Panc1 (cell line): ENCODE data around the gene GRIK3. TPM values are rescaled to one million over a fixed set of nuclear protein-coding genes. Genes with fewer than 3 reads are reported as not detected.

Experiments
- ATAC-seq: fragments of 200-7000 bp; cut with Tn5 transposase; 2 replicates; pipeline ENCODE4 v1.9.1; 2020; ENCODE audit warnings: mild to moderate bottlenecking, moderate library complexity
- BruUV-seq: library from RNA; stranded (reverse); fragments of 400-500 nt; replicated peaks from 2 replicates; lab custom pipeline; 2021; lab: Mats Ljungman, UMichigan
- CTCF ChIA-PET: fragments of 300-600 bp; sonication (Branson Sonifier 250); formaldehyde crosslinking; loops from one replicate; lab custom pipeline; 2022; ENCODE audit warnings: antibody characterized with exemption; lab: Charles Lee
- POLR2A ChIA-PET: fragments of 300-600 bp; sonication (Branson Sonifier 250); formaldehyde crosslinking; loops from one replicate; lab custom pipeline; 2022; ENCODE audit warnings: antibody characterized with exemption; lab: Charles Lee
- DNase-seq: peaks from one replicate; pipeline ENCODE4 v3.0.0-alpha.2; 2010; ENCODE audit warnings: low read depth, low spot score
- H3K27ac ChIP-seq: 2 replicates; pipeline ENCODE4 v1.5.1; 2011; ENCODE audit warnings: mild to moderate bottlenecking, low read length, inconsistent platforms
- H3K27me3 ChIP-seq: fragments of 200-500 bp; sonication (Bioruptor generic); 2 replicates; pipeline ENCODE4 v1.6.0; 2014; ENCODE audit warnings: low read length, inconsistent platforms; ENCODE audit not compliant: control insufficient read depth, insufficient read depth
- H3K36me3 ChIP-seq: fragments of 200-500 bp; sonication (Bioruptor generic); 2 replicates; pipeline ENCODE4 v1.5.1; 2014; ENCODE audit warnings: inconsistent platforms, mild to moderate bottlenecking, low read length, moderate library complexity; ENCODE audit not compliant: control insufficient read depth, insufficient read depth
- H3K4me1 ChIP-seq: 2 replicates; pipeline ENCODE4 v1.5.1; 2011; ENCODE audit warnings: inconsistent platforms, mild to moderate bottlenecking, low read length, moderate library complexity; ENCODE audit not compliant: control insufficient read depth, insufficient read depth
- H3K4me3 ChIP-seq, 2 experiments: 2 replicates each; pipeline ENCODE4 v1.5.1; 2011 to 2012; ENCODE audit warnings: low read depth in 2 of 2, low read length in 2 of 2, mild to moderate bottlenecking in 2 of 2, inconsistent platforms in 1 of 2, moderate library complexity in 1 of 2
- H3K9me3 ChIP-seq: fragments of 200-500 bp; sonication (Bioruptor generic); 2 replicates; pipeline ENCODE4 v1.5.1; 2014; ENCODE audit warnings: low read depth, mild to moderate bottlenecking, inconsistent platforms, low read length, moderate library complexity; ENCODE audit not compliant: control insufficient read depth, insufficient read depth
- POLR2AphosphoS5 ChIP-seq: IDR thresholded peaks from 2 replicates; pipeline ENCODE4 v1.6.1; 2012; ENCODE audit warnings: mild to moderate bottlenecking, low read depth, low read length, moderate library complexity
- REST ChIP-seq, 2 experiments: IDR thresholded peaks; 2 replicates each; pipeline ENCODE4 v1.6.1; 2011 to 2012; ENCODE audit warnings: low read depth in 2 of 2, control low read depth in 1 of 2, low read length in 1 of 2, mild to moderate bottlenecking in 1 of 2, moderate library complexity in 1 of 2; ENCODE audit not compliant: insufficient read depth in 1 of 2
- SIN3A ChIP-seq: IDR thresholded peaks from 2 replicates; pipeline ENCODE4 v1.6.1; 2012; ENCODE audit warnings: low read depth, mild to moderate bottlenecking, low read length, moderate library complexity, borderline replicate concordance; ENCODE audit not compliant: insufficient read depth
- TCF7L2 ChIP-seq: IDR thresholded peaks from 2 replicates; pipeline ENCODE4 v1.6.1; 2011; ENCODE audit warnings: mild to moderate bottlenecking, low read depth, low read length, inconsistent platforms
- in situ Hi-C: cut with HindIII; loops from 2 replicates; pipeline ENCODE4 v1.10.0; 2016; ENCODE audit warnings: low sequenced_read_pairs, low pct_unique_long_range_greater_than_20kb
- intact Hi-C: fragments of 100-400 bp; cut with micrococcal nuclease; formaldehyde crosslinking; loops from one replicate; pipeline ENCODE4 v1.10.0; 2022; ENCODE audit not compliant: unreplicated experiment
- total RNA-seq: library from RNA; stranded (reverse); gene quantifications from one replicate; pipeline ENCODE4 v1.2.1, GENCODE V29; 2021; ENCODE audit not compliant: unreplicated experiment
- TF ChIP-seq, protein P1 (sequence below): fragments of 450-650 bp; IDR thresholded peaks from 2 replicates; pipeline ENCODE4 v1.5.1; 2017; ENCODE audit warnings: mild to moderate bottlenecking

GRIK3 gene
- total RNA-seq, 1 experiment from 2014 or later, result not detected

DNA sequence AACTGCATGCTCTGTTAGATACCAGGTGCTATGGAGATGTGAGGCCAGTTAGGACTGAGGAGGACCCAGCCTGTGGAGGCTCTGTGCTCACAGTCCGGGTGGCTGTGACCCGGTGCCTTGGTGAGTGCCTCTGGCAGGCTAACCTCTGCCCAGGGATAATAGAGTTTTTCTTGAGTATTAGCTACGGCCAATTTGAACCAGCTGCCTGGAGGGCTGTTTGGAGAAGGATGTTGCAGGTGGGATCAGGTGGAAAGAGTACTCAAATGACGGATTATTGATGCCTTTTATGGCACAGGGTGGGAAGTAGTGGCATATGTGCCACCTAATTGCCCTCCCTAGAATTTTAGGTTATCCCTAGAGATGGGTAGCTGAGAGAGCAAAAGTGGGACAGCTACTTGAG is 182.7 kb downstream of the GRIK3 start:
- Histone ChIP-seq H3K27ac (no peak overlapping the region), H3K4me1 (no peaks in the 10 kb centered on the region), H3K4me3 (no peak overlapping the region), H3K9me3 (no peaks in the 10 kb centered on the region), H3K27me3 (peaks cover 31% of the 10 kb centered on the region), H3K36me3 (no peaks in the 10 kb centered on the region)
- ATAC-seq, result no peak
- no TSS peak for BruUV-seq
- ChIA-PET POLR2A (no interaction called here), CTCF (no interaction called here)
- no peak for DNase-seq
- in situ Hi-C loops, result no loop called here
- TF ChIP-seq REST (IDR thresholded peaks at IDR 0.05; ENCODE audit: insufficient read depth in 1 of 2, low read depth in 2 of 2, low read length in 1 of 2) (no peak), POLR2AphosphoS5 (no peak), TCF7L2 (no peak), SIN3A (no peak)
- TF ChIP-seq, protein P1, sequence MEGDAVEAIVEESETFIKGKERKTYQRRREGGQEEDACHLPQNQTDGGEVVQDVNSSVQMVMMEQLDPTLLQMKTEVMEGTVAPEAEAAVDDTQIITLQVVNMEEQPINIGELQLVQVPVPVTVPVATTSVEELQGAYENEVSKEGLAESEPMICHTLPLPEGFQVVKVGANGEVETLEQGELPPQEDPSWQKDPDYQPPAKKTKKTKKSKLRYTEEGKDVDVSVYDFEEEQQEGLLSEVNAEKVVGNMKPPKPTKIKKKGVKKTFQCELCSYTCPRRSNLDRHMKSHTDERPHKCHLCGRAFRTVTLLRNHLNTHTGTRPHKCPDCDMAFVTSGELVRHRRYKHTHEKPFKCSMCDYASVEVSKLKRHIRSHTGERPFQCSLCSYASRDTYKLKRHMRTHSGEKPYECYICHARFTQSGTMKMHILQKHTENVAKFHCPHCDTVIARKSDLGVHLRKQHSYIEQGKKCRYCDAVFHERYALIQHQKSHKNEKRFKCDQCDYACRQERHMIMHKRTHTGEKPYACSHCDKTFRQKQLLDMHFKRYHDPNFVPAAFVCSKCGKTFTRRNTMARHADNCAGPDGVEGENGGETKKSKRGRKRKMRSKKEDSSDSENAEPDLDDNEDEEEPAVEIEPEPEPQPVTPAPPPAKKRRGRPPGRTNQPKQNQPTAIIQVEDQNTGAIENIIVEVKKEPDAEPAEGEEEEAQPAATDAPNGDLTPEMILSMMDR, result no peak
- intact Hi-C loops, result no loop called here

- intact Hi-C loops (no loop called here), in situ Hi-C loops (no loop called here)
- H3K4me1 ChIP-seq, result no peaks in the 10 kb centered on the region
- H3K4me3 ChIP-seq, result no peak overlapping the region
- DNase-seq (no peak), ATAC-seq (no peak)
- H3K27me3 ChIP-seq, result peaks cover 31% of the 10 kb centered on the region
- TF ChIP-seq POLR2AphosphoS5, result no peak
- no peak for TF ChIP-seq TCF7L2
- TF ChIP-seq REST (IDR thresholded peaks at IDR 0.05; ENCODE audit: insufficient read depth in 1 of 2, low read depth in 2 of 2, low read length in 1 of 2), result no peak
- TF ChIP-seq, protein P1, result no peak
- TF ChIP-seq SIN3A, result no peak
- H3K27ac ChIP-seq, result no peak overlapping the region
- no peaks in the 10 kb centered on the region for H3K9me3 ChIP-seq
- no TSS peak for BruUV-seq
- no peaks in the 10 kb centered on the region for H3K36me3 ChIP-seq
- ChIA-PET CTCF (no interaction called here), POLR2A (no interaction called here)
Observed at GRCh38 chr1:36851087-36851486, 183.2 kb downstream of the GRIK3 start.
